Measurements from ENCODE around the gene SFXN5. TPM values are rescaled to one million over a fixed set of nuclear protein-coding genes. Genes with fewer than 3 reads are reported as not detected.

The SFXN5 gene
- total RNA-seq, 1 experiment from 2014 or later, result 11.3 TPM

GRCh38 chr2:73007991-73008765 is 63.3 kb downstream of the SFXN5 start:
- intact Hi-C loops (cut with micrococcal nuclease; ENCODE audit: unreplicated experiment), result no loop called here
- Mint-ChIP-seq H3K4me1 (ENCODE audit: low read depth, unreplicated experiment) (no peaks in the 10 kb centered on the region), H3K9me3 (ENCODE audit: low read depth, unreplicated experiment) (no peaks in the 10 kb centered on the region), H3K36me3 (ENCODE audit: insufficient read depth, unreplicated experiment) (no peaks in the 10 kb centered on the region), H3K27ac (ENCODE audit: unreplicated experiment) (no peak overlapping the region), H3K27me3 (ENCODE audit: unreplicated experiment) (no peaks in the 10 kb centered on the region), H3K4me3 (ENCODE audit: low read depth, unreplicated experiment) (no peak overlapping the region)
- CTCF ChIA-PET, result no interaction called here
- DNase-seq, result no peak
- TF ChIP-seq CTCF (IDR thresholded peaks at IDR 0.05; ENCODE audit: unreplicated experiment), result no peak
- BruUV-seq (replicated peaks), result no TSS peak

GRCh38 chr2:73006969-73007710 is 64.4 kb downstream of the SFXN5 start:
- Mint-ChIP-seq H3K4me3 (ENCODE audit: low read depth, unreplicated experiment) (no peak overlapping the region), H3K36me3 (ENCODE audit: insufficient read depth, unreplicated experiment) (no peaks in the 10 kb centered on the region), H3K27ac (ENCODE audit: unreplicated experiment) (no peak overlapping the region), H3K27me3 (ENCODE audit: unreplicated experiment) (no peaks in the 10 kb centered on the region), H3K9me3 (ENCODE audit: low read depth, unreplicated experiment) (no peaks in the 10 kb centered on the region), H3K4me1 (ENCODE audit: low read depth, unreplicated experiment) (no peaks in the 10 kb centered on the region)
- TF ChIP-seq CTCF (IDR thresholded peaks at IDR 0.05; ENCODE audit: unreplicated experiment), result no peak
- CTCF ChIA-PET, result interaction anchor here (0.7 kb wide), 1 partner anchor 46 kb away, joined by 3 read pairs; no protein-coding TSS in a partner anchor
- no TSS peak for BruUV-seq (replicated peaks)
- intact Hi-C loops (cut with micrococcal nuclease; ENCODE audit: unreplicated experiment), result no loop called here
- DNase-seq, result no peak

GRCh38 chr2:73004889-73005596 is 66.5 kb downstream of the SFXN5 start:
- CTCF ChIA-PET, result interaction anchor here (0.7 kb wide), 1 partner anchor 55 kb away, joined by 4 read pairs; no protein-coding TSS in a partner anchor
- intact Hi-C loops (cut with micrococcal nuclease; ENCODE audit: unreplicated experiment), result no loop called here
- Mint-ChIP-seq H3K4me1 (ENCODE audit: low read depth, unreplicated experiment) (no peaks in the 10 kb centered on the region), H3K9me3 (ENCODE audit: low read depth, unreplicated experiment) (no peaks in the 10 kb centered on the region), H3K27ac (ENCODE audit: unreplicated experiment) (no peak overlapping the region), H3K4me3 (ENCODE audit: low read depth, unreplicated experiment) (no peak overlapping the region), H3K36me3 (ENCODE audit: insufficient read depth, unreplicated experiment) (no peaks in the 10 kb centered on the region), H3K27me3 (ENCODE audit: unreplicated experiment) (no peaks in the 10 kb centered on the region)
- no peak for DNase-seq
- BruUV-seq (replicated peaks), result no TSS peak
- TF ChIP-seq CTCF (IDR thresholded peaks at IDR 0.05; ENCODE audit: unreplicated experiment), result no peak

- no peak overlapping the region for H3K27ac Mint-ChIP-seq (ENCODE audit: unreplicated experiment)
- H3K27me3 Mint-ChIP-seq (ENCODE audit: unreplicated experiment), result no peaks in the 10 kb centered on the region
- no peak for TF ChIP-seq CTCF (IDR thresholded peaks at IDR 0.05; ENCODE audit: unreplicated experiment)
- DNase-seq, result no peak
- no peaks in the 10 kb centered on the region for H3K9me3 Mint-ChIP-seq (ENCODE audit: low read depth, unreplicated experiment)
- BruUV-seq (replicated peaks), result no TSS peak
- intact Hi-C loops (cut with micrococcal nuclease; ENCODE audit: unreplicated experiment), result no loop called here
- no peak overlapping the region for H3K4me3 Mint-ChIP-seq (ENCODE audit: low read depth, unreplicated experiment)
- CTCF ChIA-PET, result interaction anchor here (0.7 kb wide), 1 partner anchor 54 kb away, joined by 4 read pairs; no protein-coding TSS in a partner anchor
- no peaks in the 10 kb centered on the region for H3K4me1 Mint-ChIP-seq (ENCODE audit: low read depth, unreplicated experiment)
- no peaks in the 10 kb centered on the region for H3K36me3 Mint-ChIP-seq (ENCODE audit: insufficient read depth, unreplicated experiment)
Observed at GRCh38 chr2:73004466-73004865, 67.0 kb downstream of the SFXN5 start.
